Hematopoietic multipotent progenitor cell treated with erythropoietin and hydrocortisone succinate and interleukin-3 and kit ligand, for 6 days (in vitro differentiated cells): ENCODE measurements around the gene CCDC71L.
"Not testable (repeated sequence)": the region's sequence is repeated elsewhere in the genome, so short reads cannot be mapped to it uniquely, and the experiment has no call there.

Source experiments
- DNase-seq: peaks from one replicate; pipeline ENCODE4 v3.0.0-alpha.2; 2015

CCDC71L gene

DNA sequence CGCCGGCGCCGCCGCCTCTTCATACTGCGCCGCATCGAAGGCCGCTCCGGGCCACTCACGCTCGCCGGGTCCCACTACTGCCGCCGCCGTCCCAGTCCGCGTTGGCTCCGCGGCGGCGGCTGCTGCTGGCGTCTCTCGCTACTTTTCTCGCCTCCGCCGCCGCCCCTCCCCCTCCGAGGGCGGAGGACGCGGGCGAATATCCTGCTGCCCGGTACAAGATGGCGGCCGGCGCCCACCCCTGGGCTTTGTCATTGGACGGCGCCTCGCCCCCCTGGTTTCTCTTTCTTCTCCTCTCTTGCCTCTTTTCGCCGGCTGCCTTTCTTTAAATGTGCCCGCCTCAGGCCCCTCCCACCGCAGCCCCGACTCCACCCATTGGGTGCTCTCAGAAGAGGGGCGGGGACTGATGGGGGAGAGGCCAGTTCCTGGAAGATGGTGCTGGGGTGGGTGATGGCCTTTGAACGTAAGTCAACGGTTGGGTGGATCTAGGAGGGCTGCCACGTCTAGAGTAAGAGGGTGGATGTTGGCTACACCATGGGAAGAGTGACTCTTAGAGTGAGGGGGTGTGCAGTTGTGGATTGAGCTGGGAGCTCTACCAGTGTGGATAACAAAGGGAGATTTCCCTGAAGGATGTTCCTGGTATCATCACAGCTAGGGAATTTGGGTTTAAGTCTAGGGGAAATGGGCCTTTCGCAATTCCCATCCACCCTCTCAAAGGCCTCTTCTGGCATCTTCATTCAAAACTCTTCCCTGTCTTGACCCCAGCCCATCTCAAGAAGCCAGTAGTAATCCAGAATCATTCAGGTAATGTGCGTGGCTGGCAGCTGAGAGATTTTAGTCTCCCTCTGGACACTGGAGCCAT lies at the start of gene CCDC71L:
Gene CCDC71L (minus strand): TSS at position 297 of the 859 bp plus-strand sequence. CDS start 262 bp downstream, at position 35.
- peak; percentile 98 for DNase-seq

DNA sequence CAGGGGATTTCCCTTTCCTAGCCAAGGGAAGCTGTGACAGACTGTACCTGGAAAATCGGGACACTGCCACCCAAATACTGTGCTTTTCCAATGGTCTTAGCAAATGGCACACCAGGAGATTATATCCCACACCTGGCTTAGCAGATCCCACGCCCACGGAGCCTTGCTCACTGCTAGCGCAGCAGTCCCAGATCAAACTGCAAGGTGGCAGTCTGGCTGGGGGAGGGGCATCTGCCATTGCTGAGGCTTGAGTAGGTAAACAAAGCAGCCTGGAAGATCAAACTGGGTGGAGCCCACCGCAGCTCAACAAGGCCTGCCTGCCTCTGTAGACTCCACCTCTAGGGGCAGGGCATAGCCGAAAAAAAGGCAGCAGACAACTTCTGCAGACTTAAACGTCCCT lies 48.6 kb upstream of the CCDC71L start:
- DNase-seq, result not testable (repeated sequence)

DNA sequence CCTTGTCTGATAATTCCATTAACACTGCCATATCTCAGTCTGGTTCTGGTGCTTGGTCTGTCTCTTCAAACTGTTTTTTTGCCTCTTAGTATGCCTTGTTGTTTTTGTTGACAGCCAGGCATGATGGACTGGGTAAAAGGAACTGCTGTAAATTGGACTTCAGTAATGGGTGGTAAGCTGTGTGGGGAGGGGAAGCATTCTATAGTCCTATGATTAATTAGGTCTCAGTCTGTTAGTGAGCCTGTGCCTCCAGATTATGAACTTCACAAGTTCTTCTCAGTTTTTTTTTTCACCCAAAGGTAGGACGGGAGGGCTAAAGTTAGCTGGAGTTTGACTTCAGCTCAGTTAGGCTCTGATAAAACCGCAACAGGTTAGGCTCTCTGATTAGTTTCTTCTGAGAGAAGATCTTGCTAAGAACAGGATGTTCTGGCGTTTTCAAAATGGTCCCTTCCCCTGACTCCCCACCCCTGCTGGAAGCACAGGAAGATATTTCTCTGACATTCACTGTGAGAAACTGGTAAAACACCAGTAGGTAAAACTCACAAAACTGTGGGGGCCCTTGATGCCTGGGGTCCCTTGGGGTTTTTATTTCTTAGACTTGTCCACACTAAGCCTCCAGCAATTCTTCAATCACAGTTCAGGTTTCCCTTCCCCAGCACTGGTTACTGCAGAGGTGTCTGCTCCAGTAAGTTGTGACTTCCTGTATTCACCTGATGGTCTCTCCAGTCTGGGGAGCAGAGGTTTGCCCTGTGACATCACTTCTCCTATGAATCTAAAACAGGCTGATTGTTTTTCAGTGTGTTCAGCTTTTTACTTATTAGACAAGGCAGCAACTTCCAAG lies 43.3 kb upstream of the CCDC71L start:
- DNase-seq, result no peak

DNA sequence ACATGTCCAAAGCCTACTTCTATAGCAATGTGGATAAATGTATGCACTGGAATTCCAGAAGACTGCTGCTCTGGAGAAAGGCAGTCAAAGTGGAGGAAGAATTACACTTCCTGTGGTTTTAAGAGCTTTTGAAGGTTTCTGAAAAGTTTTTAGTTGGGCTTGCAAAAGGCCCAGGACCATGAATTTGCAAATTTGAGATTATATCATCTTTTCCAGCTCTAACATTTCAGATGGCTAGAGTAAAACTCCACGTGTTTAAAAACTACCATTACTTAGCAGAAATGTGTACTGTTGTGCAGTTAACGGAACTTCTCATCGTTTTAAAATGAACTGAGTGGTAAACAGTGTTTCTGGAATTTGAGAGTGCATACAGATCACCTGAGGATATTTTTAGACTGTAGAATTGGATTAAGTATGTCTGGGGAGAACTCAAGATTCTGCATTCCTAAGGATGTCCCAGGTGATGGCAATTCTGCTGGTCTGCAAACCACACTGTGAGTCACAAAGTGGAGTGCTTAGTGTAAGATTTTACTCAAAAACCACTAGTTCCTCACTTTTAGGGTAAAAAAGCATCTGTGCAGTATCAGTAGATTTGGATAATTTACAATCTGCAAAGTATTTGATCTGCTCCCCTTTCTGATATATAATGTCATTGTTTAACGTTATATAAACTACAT lies 32.9 kb upstream of the CCDC71L start:
- peak; percentile 19 for DNase-seq

DNA sequence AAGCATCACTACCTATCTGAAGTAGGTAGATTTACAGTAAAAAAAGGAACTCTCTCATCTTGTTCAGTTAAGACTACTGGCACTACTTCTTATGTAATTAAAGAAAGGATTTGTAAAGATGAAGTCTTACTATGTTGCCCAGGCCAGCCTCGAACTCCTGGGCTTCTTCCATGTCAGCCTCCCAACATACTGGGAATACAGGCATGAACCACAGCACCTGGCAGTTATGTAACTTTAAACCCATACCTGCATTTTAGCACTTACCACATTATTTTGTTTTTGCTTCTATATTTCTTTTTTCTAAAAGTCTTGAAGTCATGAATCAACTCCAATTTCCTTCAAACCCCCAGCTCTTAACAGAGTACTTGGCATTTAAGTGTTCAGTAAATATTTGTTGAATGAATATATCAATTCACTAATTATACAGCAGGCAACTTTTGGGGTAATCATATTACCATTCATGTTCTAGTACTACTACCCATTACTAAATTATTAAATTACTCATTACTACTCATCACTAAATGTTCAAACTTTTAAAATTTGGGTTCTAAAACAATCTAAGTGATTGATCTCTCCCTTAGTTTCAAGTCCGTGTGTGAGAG lies 31.6 kb upstream of the CCDC71L start:
- DNase-seq, result no peak

DNA sequence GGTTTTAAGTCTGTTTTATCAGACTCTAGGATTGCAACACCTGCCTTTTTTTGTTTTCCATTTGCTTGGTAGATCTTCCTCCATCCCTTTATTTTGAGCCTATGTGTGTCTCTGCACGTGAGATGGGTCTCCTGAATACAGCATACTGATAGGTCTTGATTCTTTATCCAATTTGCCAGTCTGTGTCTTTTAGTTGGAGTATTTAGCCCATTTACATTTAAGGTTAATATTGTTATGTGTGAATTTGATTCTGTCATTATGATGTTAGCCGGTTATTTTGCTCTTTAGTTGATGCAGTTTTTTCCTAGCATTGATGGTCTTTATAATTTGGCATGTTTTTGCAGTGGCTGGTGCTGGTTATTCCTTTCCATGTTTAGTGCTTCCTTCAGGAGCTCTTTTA lies 27.2 kb upstream of the CCDC71L start:
- DNase-seq, result not testable (repeated sequence)

DNA sequence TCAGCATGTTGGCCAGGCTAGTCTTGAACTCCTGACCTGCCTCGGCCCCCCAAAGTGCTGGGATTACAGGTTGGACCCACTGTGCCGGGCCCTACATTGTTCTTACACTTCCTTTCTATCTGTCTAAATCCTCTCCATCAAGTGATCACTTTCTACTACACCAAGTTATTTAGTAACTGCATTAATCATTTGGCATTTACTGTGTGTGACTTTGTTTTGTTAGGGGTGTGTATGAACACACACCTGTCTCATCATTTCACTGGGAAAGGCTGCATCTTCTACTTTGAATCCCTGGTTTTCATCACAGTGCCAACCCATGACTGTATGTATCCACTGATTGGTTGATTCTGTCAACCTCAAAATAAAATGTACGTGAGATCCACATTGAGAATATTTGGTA lies 23.0 kb upstream of the CCDC71L start:
- DNase-seq, result no peak

DNA sequence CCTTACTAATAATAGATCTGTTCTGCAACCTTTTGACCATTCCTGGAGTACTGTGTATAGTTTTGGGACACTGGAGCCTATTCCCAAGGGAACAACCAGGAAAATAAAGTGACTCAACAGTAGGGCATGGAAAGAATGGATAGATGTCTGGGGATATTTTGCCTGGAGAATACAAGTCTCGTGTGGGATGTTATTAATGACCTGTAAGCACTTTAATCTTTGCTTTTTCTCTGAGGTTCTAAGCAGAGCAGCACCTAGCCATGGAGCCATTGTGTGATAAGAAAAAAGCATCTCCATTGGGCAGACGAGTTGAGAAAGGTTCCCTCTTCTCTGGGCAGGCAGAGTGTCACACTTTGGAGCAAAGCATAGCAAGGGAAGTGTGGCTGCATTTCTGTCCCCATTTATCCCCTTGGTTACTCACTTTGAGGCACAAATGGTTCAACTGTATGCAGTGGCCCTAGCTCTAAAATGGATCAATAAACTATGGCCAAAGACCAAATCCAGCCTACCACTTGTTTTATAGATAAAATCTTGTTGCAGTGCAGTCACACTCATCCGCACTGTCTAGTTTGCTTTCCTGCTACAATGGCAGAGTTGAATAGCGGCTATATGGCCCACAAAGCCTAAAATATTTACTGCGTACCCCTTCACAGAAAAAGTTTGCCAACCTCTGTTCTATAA lies 21.0 kb upstream of the CCDC71L start:
- no peak for DNase-seq

DNA sequence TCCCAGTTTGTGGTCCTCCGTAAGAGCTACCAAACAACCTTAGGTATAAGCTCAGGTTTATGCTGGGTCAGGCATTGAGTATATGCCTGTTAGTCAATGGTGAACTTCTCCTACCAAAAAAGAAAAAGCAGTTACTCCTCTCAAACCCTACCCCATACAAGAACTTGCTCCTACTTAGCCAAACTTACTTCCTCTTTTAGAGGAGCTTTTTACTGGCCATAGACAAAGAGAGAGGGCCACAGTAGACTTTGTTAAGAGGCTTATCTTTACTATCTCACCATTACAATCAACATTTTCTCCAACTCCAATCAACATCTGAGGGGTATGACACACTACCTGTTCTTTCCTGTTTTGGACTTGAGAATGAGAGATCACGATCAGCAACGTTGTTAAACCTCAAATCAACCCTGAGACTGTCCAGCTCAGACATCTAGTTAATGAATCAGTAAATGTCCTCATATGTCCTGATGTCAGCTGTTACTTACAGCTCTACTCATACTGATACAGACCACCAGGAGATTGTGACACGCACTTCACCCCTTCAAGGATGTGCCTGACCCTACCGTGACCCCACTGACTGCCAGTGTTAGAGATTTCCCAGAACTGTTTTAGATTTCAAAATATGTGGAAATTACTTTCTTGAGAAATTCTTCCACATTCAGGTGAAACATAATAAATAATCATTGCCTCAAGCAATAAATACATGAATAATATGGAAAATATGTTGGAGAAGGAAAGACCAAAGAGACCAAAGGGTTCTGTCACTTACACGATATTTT lies 18.4 kb upstream of the CCDC71L start:
- peak; percentile 69 for DNase-seq

DNA sequence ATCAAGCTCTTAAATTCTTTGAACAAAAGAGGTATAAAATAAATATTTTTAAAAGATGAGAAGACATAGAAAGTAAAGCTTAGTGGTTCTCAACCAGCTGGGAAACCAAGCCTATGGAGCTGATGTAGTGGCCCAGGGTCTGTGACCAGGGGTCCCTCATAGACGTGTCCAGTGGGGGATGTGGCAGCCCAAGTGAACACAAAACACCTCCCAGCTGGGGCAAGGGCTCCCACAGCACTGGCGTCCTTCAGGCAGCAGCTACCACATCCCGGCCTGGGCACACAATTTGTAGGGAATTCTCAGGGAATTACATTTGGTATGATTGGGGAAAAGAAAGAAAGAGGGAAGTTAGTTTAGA lies 17.8 kb upstream of the CCDC71L start:
- DNase-seq, result no peak

DNA sequence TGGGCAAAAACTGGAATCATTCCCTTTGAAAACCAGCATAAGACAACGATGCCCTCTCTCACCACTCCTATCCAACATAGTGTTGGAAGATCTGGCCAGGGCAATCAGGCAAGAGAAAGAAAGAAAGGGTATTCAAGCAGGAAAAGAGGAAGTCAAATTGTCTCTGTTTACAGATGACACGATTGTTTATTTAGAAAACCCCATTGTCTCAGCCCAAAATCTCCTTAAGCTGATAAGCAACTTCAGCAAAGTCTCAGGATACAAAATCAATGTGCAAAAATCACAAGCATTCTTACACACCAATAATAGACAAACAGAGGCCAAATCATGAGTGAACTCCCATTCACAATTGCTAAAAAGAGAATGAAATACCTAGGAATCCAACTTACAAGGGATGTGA lies 15.5 kb upstream of the CCDC71L start:
- not testable (repeated sequence) for DNase-seq

DNA sequence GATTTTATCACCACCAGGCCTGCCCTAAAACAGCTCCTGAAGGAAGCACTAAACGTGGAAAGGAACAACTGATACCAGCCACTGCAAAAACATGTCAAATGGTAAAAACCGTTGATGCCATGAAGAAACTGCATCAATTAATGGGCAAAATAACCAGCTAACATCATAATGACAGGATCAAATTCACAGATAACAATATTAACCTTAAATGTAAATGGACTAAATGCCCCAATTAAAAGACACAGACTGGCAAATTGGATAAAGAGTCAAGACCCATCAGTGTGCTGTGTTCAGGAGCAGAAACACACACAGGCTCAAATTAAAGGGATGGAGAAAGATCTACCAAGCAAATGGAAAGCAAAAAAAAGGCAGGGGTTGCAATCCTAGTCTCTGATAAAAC lies 12.7 kb upstream of the CCDC71L start:
- not testable (repeated sequence) for DNase-seq

DNA sequence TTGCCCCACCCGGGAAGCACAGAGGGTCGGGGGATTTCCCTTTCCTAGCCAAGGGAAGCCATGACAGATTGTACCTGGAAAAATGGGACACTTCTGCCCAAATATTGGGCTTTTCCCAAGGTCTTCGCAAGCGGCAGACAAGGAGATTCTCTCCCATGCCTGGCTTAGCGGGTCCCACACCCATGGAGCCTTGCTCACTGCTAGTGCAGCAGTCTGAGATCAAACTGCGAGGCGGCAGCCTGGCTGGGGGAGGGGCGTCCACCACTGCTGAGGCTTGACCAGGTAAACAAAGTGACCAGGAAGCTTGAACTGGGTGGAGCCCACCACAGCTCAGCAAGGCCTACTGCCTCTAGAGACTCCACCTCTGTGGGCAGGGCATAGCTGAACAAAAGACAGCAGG lies 11.0 kb upstream of the CCDC71L start:
- DNase-seq, result not testable (repeated sequence)

DNA sequence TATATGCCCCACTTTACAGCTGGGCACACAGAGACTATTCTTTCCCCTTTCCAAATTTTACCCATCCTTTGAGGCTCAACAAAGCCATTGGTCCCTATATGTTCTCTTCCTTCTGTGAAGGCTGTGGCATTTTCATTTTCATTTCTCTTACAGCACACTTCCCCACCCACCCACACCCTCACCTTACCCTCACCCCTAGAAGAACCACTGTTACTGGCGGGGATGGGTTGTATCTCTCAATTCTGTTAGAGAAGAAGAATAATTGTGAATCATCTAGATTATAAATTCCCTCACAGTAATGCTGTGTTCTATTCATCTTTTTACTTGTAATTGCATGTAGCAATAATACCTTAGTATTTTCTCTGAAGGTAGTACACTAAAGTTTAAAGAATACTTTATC lies 10.2 kb upstream of the CCDC71L start:
- no peak for DNase-seq

DNA sequence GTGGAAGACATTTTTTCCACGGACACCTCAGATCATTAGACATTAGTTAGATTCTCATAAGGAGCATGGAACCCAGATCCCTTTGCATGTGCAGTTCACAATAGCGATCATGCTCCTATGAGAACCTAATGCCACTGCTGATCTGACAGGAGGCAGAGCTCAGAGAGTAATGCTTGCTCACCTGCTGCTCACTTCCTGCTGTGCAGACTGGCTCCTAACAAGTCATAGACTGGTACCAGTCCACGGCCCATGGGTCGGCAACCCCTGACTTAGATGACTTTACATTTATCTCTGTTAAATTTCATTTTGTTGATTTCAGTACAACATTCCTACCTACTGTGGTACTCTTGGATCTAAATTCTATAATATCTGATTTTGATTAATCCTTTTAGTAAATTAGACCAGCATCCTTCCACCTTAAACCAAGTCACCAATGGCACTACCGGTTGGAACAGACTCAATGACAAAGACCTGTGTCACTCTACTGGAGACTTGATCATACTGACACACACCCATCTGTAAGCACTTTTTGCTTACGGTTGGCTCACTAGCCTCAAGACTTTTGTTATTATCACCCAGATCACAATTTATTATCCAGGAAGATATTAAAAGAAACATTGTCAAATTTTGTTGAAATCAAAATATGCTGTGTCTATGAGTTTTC lies 8.0 kb upstream of the CCDC71L start:
- DNase-seq, result no peak

DNA sequence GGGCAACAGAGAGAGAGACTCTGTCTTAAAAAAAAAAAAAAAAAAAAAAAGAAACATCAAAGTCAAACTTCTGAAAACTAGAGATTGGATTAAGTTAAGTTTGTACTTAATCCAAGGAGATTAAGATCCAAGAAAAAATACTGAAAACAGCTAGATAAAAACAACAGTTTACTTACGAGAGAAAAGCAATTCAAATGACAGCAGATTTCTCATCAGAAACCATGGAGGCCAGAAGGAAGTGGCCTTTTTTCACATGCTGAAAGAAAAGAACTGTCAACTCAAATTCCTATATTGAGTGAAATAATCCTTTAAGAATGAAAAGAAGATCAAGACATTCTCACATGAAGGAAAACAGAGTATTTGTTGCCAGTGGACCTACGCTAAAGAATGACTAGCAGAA lies 5.4 kb upstream of the CCDC71L start:
- DNase-seq, result no peak

DNA sequence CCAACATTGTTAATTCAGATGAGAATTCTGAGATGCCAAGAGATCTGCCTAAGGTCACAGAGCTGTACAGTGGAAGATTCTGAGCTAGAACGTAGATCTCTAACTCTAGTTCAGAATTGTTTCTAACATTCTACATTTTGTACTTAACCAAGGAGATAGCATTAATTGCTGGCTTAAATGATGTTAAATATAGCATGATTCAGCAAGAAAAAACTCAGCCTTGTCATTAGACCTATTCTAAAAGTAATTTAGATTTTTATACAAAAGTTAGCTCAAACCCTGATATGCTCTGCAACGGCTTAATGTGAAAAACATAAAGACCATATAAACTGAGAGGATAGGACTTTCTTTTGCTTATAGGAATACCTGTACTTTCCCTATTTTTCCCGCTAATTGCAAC lies 3.4 kb upstream of the CCDC71L start:
- no peak for DNase-seq

DNA sequence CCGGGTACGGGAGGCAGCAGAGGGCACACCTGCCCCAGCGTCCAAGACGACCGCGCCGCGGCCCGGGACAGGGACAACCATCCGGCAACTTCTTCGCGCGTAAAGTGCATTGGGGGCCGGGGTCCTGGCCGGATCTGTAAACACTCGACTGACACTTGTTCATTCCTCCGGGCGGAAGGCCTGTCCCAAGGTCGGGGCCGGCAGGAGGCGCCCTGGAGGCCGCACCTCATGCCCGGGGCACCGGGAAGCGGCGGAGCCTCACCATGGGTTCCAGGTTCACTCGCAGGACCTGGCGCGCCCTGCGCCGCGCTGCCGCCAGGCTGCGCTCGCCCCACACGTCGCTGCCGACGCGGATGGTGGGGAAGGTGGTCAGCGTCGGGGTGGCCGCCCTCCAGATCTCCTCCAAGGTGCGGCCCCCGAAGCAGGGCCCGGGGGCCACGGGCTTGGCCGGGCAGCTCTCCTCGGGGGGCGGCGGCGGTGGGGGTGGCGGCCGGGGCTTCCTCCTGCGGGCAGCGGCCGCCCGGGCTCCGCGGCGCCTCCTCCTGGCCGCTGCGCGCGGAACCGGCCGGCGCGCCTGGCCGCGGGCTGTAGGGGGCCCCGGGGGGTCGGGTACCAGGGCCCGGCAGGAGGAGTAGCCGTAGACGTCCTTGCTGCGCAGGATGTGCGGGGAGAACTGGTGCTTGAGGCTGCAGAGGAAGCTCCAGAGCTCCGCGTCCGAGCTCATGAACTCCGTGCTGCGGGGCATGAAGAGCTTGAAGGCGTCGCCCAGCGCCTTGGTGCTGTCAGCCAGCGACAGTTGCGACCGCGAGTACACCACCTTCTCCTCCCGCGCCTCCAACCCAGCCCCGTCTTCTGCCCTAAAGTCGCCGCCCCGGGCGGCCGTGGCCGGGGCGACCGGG lies 746 bp downstream of the CCDC71L start:
- peak; percentile 90 for DNase-seq

DNA sequence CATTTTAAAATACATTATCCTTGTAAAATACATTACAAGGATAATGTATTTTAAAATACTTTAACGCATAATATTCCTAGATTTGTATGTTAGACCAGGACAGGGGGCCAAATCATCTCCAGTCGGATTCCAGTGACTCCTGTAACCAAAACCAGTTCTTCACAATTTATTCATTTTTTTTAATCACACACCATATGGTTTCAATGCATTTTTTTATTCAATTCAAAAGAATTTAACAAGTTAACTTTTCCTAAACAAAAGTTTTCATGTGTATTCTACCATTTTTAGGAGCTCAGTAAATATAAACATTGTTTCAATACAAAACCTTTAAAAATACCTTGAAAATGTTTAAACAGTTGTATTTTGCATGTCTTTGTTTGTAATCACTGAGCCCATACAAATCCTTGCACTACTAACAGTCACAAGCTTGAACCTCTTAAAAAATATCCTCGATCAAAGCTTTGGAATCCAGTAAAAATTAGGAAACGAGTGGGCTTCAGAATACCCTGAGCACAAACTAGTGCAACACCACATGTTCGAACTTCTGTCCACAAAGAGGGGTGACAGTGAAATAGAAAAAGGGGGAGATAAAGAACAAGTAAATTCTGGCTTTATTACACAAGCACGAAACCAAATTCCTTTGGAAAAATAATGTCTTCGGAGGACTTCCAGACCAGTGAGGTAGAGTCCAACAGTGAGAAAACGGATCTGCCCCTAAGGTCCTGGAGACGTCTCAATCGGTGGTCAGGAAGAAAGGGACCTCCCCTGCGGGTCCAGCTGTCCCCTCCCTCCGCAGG lies 1.6 kb downstream of the CCDC71L start:
- DNase-seq, result peak; percentile 18
